GM12864 (cell line): ENCODE results near the gene LBR.
A peak's percentile ranks its signal among the peaks of the same experiment; 100 is the strongest.

ENCODE experiments used
- DNase-seq: peaks from one replicate; pipeline ENCODE4 v3.0.0-alpha.2; 2011; ENCODE audit warnings: low read depth
- H3K4me3 ChIP-seq: 2 replicates; pipeline ENCODE4 v1.5.1; 2011; ENCODE audit warnings: mild to moderate bottlenecking, low read depth, low read length, control low read depth
- TF ChIP-seq, protein P1 (sequence below): IDR thresholded peaks from 2 replicates; pipeline ENCODE4 v1.5.1; 2011; ENCODE audit warnings: low read depth, mild to moderate bottlenecking, moderate library complexity, low read length, control low read depth, inconsistent platforms; ENCODE audit errors: missing control alignments

The LBR gene

GRCh38 chr1:225437710-225438437, 10.0 kb upstream of the LBR start:
- TF ChIP-seq, protein P1, sequence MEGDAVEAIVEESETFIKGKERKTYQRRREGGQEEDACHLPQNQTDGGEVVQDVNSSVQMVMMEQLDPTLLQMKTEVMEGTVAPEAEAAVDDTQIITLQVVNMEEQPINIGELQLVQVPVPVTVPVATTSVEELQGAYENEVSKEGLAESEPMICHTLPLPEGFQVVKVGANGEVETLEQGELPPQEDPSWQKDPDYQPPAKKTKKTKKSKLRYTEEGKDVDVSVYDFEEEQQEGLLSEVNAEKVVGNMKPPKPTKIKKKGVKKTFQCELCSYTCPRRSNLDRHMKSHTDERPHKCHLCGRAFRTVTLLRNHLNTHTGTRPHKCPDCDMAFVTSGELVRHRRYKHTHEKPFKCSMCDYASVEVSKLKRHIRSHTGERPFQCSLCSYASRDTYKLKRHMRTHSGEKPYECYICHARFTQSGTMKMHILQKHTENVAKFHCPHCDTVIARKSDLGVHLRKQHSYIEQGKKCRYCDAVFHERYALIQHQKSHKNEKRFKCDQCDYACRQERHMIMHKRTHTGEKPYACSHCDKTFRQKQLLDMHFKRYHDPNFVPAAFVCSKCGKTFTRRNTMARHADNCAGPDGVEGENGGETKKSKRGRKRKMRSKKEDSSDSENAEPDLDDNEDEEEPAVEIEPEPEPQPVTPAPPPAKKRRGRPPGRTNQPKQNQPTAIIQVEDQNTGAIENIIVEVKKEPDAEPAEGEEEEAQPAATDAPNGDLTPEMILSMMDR: peak; percentile 11
- no peak overlapping the region for H3K4me3 ChIP-seq
- DNase-seq: no peak

GRCh38 chr1:225435957-225436392, 8.1 kb upstream of the LBR start:
- no peak overlapping the region; the same call in 1 of the 2 replicates for H3K4me3 ChIP-seq
- no peak for DNase-seq
- TF ChIP-seq, protein P1: no peak

GRCh38 chr1:225435487-225435886, 7.6 kb upstream of the LBR start:
- no peak for DNase-seq
- H3K4me3 ChIP-seq: no peak overlapping the region; the same call in 1 of the 2 replicates

DNA sequence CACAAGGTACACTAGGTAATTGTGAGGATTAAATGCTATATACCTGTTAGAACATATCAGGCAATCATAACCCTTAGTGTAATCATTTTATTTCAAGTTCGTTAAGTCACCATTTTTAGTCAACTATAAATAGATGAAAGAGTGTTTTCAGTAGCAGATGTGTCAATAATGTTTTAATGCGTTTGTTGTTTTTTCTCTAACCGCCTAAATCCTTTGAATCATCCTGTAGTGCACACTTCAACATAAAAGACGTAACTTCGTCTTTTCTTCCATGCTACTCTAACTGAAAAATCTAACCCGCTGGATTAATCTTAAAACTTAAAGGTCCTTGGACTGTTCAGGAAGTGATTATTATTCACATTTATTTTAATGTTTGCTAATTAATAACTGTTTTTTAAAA, 7.2 kb upstream of the LBR start:
- DNase-seq: no peak
- TF ChIP-seq, protein P1: no peak

More at GRCh38 chr1:225435487-225435886, 7.6 kb upstream of the LBR start:
- TF ChIP-seq, protein P1: no peak

GRCh38 chr1:225434046-225434445, 6.2 kb upstream of the LBR start:
- DNase-seq: no peak
- no peak overlapping the region for H3K4me3 ChIP-seq
- TF ChIP-seq, protein P1: no peak

More for the DNA sequence above, 7.2 kb upstream of the LBR start:
- no peak overlapping the region for H3K4me3 ChIP-seq

- DNase-seq: no peak
- TF ChIP-seq, protein P1: no peak
- no peak overlapping the region for H3K4me3 ChIP-seq
Observed at GRCh38 chr1:225431081-225431863, 3.4 kb upstream of the LBR start.
